SH-SY5Y (cell line): ENCODE measurements around the gene REC114.

Source experiments
- GATA2 ChIP-seq: IDR thresholded peaks from 2 replicates; pipeline ENCODE4 v1.6.1; 2011; ENCODE audit warnings: mild to moderate bottlenecking, low read depth, low read length
- GATA3 ChIP-seq: IDR thresholded peaks from 2 replicates; pipeline ENCODE4 v1.6.1; 2011; ENCODE audit warnings: low read depth, mild to moderate bottlenecking, low read length, moderate library complexity

DNA sequence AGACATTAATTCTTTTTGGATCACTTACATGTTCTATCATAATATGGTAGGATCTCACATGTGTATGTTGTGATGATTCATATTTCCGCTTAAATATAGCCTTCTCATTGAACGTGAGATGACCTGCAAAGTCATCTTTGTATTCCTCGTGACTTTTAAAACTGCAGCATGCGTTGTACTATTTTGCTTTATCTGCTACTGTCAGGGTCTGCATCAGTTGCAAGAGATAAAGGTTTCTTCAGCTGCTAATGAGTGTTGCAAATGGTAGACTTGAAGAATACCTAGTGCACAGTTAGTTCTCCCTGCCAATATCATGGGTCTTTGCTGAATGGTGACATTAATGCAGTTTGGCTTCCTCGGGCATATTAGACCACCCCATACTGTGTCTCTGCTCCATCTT, 31.8 kb downstream of the REC114 start:
- TF ChIP-seq GATA3 (no peak), GATA2 (no peak)
